ENCODE results near the gene LMF1. TPM values are rescaled to one million over a fixed set of nuclear protein-coding genes. Genes with fewer than 3 reads are reported as not detected.

Gene LMF1
- total and polyA plus RNA-seq, 2 donors (not counting 1 experiment from before 2014, with no cell fraction given): 36.4 to 63.2 TPM

DNA sequence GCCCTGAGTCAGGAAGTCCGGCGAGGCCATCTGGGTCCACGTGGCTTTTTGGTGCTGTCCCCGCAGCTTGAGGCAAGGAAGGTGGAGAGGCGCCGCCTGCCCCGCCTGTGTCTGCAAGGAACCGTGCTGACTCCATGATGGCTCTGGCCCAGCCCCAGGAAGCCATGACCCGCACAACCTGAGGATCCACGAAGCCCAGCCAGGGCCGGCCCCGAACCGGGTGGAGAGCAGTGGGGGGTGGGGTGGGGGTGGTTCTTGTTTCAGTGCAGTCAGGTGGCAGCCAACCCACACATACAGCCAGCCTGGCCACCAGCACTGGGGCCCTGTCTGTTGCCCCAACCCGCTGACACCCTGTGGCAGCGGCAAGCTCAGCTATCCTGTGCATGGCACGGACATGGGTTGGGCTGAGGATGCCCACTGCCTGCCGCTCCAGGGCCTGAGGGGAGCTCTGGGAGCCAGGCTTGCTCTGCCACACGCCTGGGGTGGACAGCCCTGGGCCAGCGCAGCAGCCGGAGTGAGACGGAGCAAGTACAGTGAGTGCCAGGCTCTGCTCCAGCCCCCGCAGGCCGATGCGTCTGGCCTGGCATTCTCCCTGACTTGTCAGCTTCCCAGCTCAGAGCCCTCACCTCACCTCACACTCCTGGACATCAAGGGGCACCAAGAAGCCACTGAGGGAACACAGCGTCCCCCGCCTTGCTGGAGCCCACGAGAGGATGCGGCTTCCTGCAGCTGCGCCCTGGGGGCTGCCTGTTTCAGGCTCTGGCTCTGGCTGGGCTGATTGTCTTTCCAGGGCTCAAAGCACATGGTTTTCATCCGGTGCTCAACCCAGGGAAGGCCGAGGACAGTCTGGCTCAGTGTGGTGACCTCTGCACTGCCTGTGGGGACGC is 68.8 kb downstream of the LMF1 start:
- Mint-ChIP-seq H3K9me3 (ENCODE audit: insufficient read depth) (no peaks in the 10 kb centered on the region), H3K4me1 (no peaks in the 10 kb centered on the region), H3K27me3 (no peaks in the 10 kb centered on the region), H3K4me3 (no peak overlapping the region), H3K27ac (no peak overlapping the region)
- Histone ChIP-seq H3K36me3 (replicated peaks in 1 of 2; ENCODE audit: control extremely low read depth in 1 of 2, control insufficient read depth in 1 of 2, extremely low read depth in 1 of 2, insufficient read depth in 2 of 2, low read length in 1 of 2) (peaks cover 0 to 2% of the 10 kb centered on the region in 2 experiments), H4K20me1 (ENCODE audit: control insufficient read depth, insufficient read depth, low read length, poor library complexity, severe bottlenecking) (no peaks in the 10 kb centered on the region), H2AFZ (ENCODE audit: insufficient read depth, low read depth, low read length, poor library complexity, severe bottlenecking) (no peak overlapping the region), H3K4me1 (ENCODE audit: control insufficient read depth in 2 of 2, insufficient read depth in 2 of 2, low read length in 2 of 2) (no peaks in the 10 kb centered on the region), H3K4me3 (ENCODE audit: control extremely low read depth in 1 of 5, extremely low read depth in 1 of 5, insufficient read depth in 1 of 5, low read depth in 2 of 5, low read length in 4 of 5) (no peak overlapping the region), H3K27me3 (replicated peaks in 1 of 4; ENCODE audit: control extremely low read depth in 1 of 4, control insufficient read depth in 3 of 4, insufficient read depth in 4 of 4, low read length in 3 of 4) (no peaks in the 10 kb centered on the region), H3K9me3 (ENCODE audit: control extremely low read depth in 1 of 3, control insufficient read depth in 2 of 3, insufficient read depth in 1 of 3, low read length in 2 of 3) (peaks cover 0 to 2% (median under 1%) of the 10 kb centered on the region in 3 donors), H3K27ac (ENCODE audit: low read length in 2 of 2) (no peak overlapping the region), H3K9ac (ENCODE audit: low read length) (no peak overlapping the region), H3K4me2 (replicated peaks; ENCODE audit: low read depth, low read length, poor library complexity, severe bottlenecking) (no peak overlapping the region), H3K79me2 (ENCODE audit: control insufficient read depth, insufficient read depth, low read length) (no peaks in the 10 kb centered on the region)
- ATAC-seq (ENCODE audit: low read depth) (no peak), DNase-seq (no peak)
- ChIA-PET POLR2A (no interaction called here), CTCF (no interaction called here)
- TF ChIP-seq, protein P1, sequence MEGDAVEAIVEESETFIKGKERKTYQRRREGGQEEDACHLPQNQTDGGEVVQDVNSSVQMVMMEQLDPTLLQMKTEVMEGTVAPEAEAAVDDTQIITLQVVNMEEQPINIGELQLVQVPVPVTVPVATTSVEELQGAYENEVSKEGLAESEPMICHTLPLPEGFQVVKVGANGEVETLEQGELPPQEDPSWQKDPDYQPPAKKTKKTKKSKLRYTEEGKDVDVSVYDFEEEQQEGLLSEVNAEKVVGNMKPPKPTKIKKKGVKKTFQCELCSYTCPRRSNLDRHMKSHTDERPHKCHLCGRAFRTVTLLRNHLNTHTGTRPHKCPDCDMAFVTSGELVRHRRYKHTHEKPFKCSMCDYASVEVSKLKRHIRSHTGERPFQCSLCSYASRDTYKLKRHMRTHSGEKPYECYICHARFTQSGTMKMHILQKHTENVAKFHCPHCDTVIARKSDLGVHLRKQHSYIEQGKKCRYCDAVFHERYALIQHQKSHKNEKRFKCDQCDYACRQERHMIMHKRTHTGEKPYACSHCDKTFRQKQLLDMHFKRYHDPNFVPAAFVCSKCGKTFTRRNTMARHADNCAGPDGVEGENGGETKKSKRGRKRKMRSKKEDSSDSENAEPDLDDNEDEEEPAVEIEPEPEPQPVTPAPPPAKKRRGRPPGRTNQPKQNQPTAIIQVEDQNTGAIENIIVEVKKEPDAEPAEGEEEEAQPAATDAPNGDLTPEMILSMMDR (IDR thresholded peaks at IDR 0.05): no peak
- TF ChIP-seq EZH2 (IDR thresholded peaks at IDR 0.05; ENCODE audit: borderline replicate concordance, insufficient read depth, low read depth, low read length, poor library complexity, severe bottlenecking): no peak
- intact Hi-C loops (cut with micrococcal nuclease): no loop called here
- WGBS (ENCODE audit: insufficient coverage): 91% methylated on average over 31 of the region's 32 CpGs

DNA sequence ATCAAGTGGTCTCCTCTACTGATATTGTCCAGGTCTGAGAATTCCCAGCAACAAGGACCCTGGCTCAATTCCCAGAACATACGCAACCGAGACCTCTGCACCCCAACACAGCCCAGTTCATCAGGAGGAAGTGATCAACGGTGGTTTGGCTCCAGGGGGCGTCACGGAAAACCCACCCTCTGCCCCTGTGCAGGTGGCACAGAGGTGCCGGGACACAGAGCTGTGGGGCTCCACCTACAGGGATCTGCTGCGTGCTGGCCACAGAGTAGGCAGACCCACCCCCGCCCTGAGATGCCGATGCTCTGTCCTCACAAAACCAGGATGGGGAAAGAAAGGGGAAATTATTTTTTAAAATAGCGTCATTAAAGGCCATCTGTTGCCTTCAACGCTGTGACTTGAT is 69.6 kb downstream of the LMF1 start:
- no peaks in the 10 kb centered on the region for H3K4me1 ChIP-seq (ENCODE audit: control insufficient read depth in 2 of 2, insufficient read depth in 2 of 2, low read length in 2 of 2)
- Mint-ChIP-seq H3K9me3 (ENCODE audit: insufficient read depth) (no peaks in the 10 kb centered on the region), H3K27ac (no peak overlapping the region), H3K4me3 (no peak overlapping the region), H3K4me1 (no peaks in the 10 kb centered on the region), H3K27me3 (no peaks in the 10 kb centered on the region)
- no peaks in the 10 kb centered on the region for H4K20me1 ChIP-seq (ENCODE audit: control insufficient read depth, insufficient read depth, low read length, poor library complexity, severe bottlenecking)
- POLR2A ChIA-PET: no interaction called here
- TF ChIP-seq, protein P1 (IDR thresholded peaks at IDR 0.05): no peak
- no peak for TF ChIP-seq EZH2 (IDR thresholded peaks at IDR 0.05; ENCODE audit: borderline replicate concordance, insufficient read depth, low read depth, low read length, poor library complexity, severe bottlenecking)
- H3K4me3 ChIP-seq (ENCODE audit: control extremely low read depth in 1 of 5, extremely low read depth in 1 of 5, insufficient read depth in 1 of 5, low read depth in 2 of 5, low read length in 4 of 5): no peak overlapping the region
- CTCF ChIA-PET: no interaction called here
- no peak overlapping the region for H2AFZ ChIP-seq (ENCODE audit: insufficient read depth, low read depth, low read length, poor library complexity, severe bottlenecking)
- H3K27ac ChIP-seq (ENCODE audit: low read length in 2 of 2): no peak overlapping the region
- ATAC-seq (ENCODE audit: low read depth) (no peak), DNase-seq (no peak)
- H3K4me2 ChIP-seq (replicated peaks; ENCODE audit: low read depth, low read length, poor library complexity, severe bottlenecking): no peak overlapping the region
- H3K9me3 ChIP-seq (ENCODE audit: control extremely low read depth in 1 of 3, control insufficient read depth in 2 of 3, insufficient read depth in 1 of 3, low read length in 2 of 3): peaks cover 0 to 2% (median 0%) of the 10 kb centered on the region in 3 donors
- H3K9ac ChIP-seq (ENCODE audit: low read length): no peak overlapping the region
- 90% methylated on average over 10 of the region's 11 CpGs for WGBS (ENCODE audit: insufficient coverage)
- no peaks in the 10 kb centered on the region for H3K27me3 ChIP-seq (replicated peaks in 1 of 4; ENCODE audit: control extremely low read depth in 1 of 4, control insufficient read depth in 3 of 4, insufficient read depth in 4 of 4, low read length in 3 of 4)
- intact Hi-C loops (cut with micrococcal nuclease): no loop called here
- no peaks in the 10 kb centered on the region for H3K36me3 ChIP-seq (replicated peaks in 1 of 2; ENCODE audit: control extremely low read depth in 1 of 2, control insufficient read depth in 1 of 2, extremely low read depth in 1 of 2, insufficient read depth in 2 of 2, low read length in 1 of 2)
- H3K79me2 ChIP-seq (ENCODE audit: control insufficient read depth, insufficient read depth, low read length): no peaks in the 10 kb centered on the region

Measured in B cell (primary cell).